Astrocyte of the spinal cord (primary cell): Measurements from ENCODE around the gene TMPRSS11A.

Source experiments
- DNase-seq: peaks from one replicate; pipeline ENCODE4 v3.0.0; 2011; ENCODE audit warnings: low read depth, low spot score
- H3K4me3 ChIP-seq: 2 replicates; pipeline ENCODE4 v1.5.1; 2011; ENCODE audit warnings: low read depth, mild to moderate bottlenecking, low read length, moderate library complexity
- in situ Hi-C: cut with HindIII; loops from 2 replicates; pipeline ENCODE4 v1.10.0; 2017; ENCODE audit warnings: low sequenced_read_pairs
- TF ChIP-seq, protein P1 (sequence below): IDR thresholded peaks from 2 replicates; pipeline ENCODE4 v1.5.1; 2012; ENCODE audit warnings: low read depth, mild to moderate bottlenecking, low read length, inconsistent platforms

The TMPRSS11A gene, protein sequence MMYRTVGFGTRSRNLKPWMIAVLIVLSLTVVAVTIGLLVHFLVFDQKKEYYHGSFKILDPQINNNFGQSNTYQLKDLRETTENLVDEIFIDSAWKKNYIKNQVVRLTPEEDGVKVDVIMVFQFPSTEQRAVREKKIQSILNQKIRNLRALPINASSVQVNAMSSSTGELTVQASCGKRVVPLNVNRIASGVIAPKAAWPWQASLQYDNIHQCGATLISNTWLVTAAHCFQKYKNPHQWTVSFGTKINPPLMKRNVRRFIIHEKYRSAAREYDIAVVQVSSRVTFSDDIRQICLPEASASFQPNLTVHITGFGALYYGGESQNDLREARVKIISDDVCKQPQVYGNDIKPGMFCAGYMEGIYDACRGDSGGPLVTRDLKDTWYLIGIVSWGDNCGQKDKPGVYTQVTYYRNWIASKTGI

DNA sequence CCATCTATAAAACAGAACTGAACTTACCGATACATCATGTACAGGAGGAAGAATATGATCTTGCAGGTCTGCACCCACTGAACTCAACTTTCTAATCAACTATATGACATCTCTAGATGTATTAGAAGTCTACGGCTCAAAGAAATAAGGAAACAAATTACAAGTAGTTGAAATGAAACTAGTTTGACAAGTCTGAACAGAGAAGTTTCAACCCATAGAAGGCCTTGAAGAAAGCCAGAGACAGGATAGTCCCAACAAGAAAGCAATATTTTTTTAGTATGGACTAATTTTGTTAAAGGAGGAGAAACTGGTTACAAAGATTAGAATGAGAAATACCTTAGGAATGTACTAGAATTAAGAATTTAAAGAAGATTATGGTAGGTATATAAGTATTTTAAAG, at the start of gene TMPRSS11A:
TMPRSS11A (minus strand) TSS at position 138 of the 400 bp plus-strand sequence; CDS start at position 38, 100 bp downstream.
- no peak for DNase-seq
- H3K4me3 ChIP-seq: no peak within 1 kb of the TSS
- TF ChIP-seq, protein P1, sequence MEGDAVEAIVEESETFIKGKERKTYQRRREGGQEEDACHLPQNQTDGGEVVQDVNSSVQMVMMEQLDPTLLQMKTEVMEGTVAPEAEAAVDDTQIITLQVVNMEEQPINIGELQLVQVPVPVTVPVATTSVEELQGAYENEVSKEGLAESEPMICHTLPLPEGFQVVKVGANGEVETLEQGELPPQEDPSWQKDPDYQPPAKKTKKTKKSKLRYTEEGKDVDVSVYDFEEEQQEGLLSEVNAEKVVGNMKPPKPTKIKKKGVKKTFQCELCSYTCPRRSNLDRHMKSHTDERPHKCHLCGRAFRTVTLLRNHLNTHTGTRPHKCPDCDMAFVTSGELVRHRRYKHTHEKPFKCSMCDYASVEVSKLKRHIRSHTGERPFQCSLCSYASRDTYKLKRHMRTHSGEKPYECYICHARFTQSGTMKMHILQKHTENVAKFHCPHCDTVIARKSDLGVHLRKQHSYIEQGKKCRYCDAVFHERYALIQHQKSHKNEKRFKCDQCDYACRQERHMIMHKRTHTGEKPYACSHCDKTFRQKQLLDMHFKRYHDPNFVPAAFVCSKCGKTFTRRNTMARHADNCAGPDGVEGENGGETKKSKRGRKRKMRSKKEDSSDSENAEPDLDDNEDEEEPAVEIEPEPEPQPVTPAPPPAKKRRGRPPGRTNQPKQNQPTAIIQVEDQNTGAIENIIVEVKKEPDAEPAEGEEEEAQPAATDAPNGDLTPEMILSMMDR: no peak
- in situ Hi-C loops: no loop called here

DNA sequence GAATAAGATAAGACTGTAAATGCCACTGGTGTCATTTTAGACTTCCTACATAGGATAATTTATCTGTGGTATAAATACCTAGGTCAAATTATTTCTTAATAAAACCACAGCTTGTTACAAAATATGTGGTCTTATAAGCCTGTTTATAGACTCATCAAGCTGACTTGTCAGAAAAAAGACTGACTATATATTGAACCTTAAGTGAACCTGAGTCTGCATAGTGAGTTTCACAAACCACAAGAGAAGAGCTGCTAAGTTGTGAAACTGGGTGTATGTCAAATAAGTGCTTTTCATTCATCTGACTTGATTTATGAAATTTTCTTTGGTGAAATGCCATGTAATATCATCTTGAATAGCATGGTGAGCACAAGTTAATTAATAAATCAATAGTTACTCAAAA, 48.4 kb upstream of the TMPRSS11A start:
- no peak for DNase-seq
- no peak overlapping the region for H3K4me3 ChIP-seq
- in situ Hi-C loops: no loop called here
- TF ChIP-seq, protein P1: no peak

DNA sequence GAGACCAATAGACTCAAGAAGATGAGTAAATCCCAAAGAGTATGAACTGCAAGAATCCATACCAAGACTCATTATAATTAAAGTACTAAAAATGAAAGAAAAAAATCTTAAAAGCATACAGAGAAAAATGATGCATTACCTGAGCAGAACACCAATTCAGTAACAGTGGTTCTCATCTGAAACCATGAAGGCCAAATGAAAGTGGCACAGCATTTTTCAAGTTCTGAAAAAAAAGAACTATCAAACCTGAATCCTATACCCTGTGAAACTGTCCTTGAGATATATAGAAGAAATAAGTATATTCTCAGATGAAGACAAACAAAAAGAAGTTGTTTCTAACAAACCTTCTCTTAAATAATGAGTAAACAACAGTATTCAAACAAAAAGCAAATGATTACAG, 39.6 kb upstream of the TMPRSS11A start:
- in situ Hi-C loops: no loop called here
- no peak overlapping the region for H3K4me3 ChIP-seq
- DNase-seq: no peak
- TF ChIP-seq, protein P1: no peak

DNA sequence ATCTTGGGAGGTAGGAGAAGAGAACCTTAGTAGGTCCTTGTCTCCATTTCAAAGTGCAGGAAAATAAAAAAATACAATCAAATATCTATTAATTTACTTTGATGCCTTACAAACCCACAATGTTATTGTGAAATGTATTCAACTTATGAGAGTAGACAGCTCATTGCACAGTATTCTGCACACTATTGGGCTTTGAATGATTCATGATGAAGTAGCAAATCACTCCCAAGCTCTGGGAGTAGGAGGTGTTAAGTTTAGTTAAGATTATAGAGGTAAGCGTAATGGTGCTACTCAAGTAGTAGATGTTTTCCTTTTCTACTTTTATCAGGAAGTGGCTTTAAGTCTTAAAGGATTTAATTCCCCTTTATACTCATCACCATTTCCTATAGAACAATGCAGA, 32.8 kb upstream of the TMPRSS11A start:
- in situ Hi-C loops: no loop called here
- no peak overlapping the region for H3K4me3 ChIP-seq
- DNase-seq: no peak
- TF ChIP-seq, protein P1: no peak

DNA sequence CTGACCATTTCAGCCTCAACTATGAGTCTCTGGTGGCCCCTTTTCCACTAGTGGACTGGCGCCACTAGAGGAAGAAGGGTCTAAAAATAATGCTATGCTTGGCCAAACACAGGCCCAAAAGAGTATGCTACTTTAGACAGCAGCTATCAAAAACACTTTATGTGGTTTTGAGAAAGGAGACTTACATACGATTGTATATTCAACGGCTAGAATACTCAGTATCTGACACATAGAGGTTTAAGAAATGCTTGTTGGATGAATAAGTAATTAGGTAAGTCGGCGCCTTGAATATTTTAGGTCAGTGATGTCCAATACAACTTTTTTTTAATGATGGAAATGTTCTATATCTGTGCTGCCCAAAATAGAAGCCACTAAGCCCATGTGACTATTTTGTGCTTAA, 25.7 kb upstream of the TMPRSS11A start:
- peak; percentile 53 for DNase-seq
- TF ChIP-seq, protein P1: no peak
- no peak overlapping the region for H3K4me3 ChIP-seq
- in situ Hi-C loops: no loop called here

DNA sequence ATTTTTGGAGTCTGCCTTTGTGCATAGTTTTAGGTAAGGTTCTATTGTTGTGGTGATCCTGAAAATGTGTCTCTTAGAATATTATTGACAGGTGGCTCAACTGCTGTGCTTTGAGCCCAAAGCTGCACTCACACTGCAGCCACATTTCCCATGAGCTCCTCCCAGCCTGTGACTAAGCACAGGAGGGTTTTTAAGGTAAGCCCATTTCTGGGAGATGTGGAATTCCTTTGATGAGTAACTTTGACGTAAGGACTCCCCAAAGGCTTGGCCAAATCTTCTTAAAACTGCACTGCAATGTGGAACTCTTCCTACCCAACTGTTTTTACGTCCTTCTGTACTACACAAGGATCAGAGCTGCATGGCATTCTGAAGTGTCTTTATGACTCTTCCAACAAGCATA, 20.0 kb upstream of the TMPRSS11A start:
- no peak overlapping the region for H3K4me3 ChIP-seq
- in situ Hi-C loops: no loop called here
- TF ChIP-seq, protein P1: no peak
- peak; percentile 1 for DNase-seq
